ENCODE data around the gene SHROOM3.

The SHROOM3 gene

DNA sequence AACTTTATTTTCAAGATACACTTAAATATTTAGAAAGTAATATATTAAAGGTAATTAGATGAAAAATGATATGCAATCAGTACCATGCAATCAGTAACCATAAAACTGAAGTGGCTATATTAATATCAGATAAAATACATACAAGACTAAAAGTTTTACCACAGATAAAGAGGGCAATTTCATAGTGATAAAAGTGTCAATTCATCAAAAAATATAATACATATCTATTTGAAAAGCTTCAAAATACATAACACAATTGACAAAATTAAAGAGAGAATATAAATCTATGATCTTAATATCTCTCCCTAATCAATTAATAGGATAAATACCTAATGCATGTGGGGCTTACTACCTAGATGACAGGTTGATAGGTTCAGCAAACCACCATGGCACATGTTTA lies 357.4 kb downstream of the SHROOM3 start:
- DNase-seq, result no peak

DNA sequence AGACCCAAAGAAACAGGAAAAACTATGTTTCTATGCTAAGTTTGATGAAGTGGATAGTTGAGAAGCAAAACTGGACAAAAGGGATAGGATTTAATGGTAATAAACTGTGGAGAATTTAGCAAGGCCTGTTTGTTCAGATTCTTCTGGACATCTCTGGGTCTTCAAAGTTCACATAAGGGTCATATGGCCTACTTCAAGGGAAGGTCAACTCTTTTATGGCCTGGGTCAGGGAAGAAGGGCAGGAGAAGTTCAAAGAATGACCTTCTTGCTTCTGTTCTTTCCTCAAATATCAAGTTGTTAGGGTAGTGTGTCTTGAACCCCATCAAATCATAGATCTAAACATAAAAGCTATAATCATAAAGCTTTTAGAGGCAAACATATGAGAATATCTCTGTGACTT lies 360.2 kb downstream of the SHROOM3 start:
- DNase-seq, result no peak

DNA sequence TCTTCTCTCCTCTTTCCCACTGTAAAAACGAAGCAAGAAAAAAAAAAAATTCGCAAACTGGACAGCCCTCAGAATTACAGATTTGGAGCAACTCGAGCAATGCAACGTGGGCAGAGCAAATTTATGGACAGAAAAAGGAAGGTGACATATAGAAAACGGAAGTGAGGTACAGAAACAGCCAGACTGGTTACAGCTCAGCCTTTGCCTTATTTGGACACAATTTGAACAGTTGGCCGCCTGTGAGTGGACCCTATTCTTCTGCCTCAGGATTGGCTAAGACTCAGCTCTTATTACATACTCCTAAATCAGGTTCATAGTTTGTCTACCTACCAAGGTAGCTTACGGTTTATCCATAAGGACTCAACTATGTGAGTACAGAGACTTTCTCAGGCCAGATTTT lies 364.1 kb downstream of the SHROOM3 start:
- DNase-seq, result no peak

DNA sequence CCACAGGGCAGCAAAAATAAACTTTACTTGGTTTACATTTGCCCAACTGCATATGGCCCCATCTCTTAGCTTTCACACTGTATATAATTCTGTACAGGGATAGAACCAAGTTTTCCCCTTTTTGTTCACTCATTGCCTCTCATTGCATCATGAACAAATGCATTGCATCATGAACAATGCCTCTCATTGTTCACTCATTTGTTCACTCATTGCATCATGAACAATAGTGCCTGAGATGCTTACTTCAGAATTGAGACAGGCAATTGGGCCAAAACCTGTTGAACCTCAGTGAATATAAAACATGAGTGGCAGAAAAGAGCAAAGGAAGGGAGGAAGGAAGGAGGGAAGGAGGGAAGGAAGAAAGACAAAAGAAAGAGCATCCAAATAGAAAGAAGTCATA lies 364.7 kb downstream of the SHROOM3 start:
- DNase-seq, result no peak

DNA sequence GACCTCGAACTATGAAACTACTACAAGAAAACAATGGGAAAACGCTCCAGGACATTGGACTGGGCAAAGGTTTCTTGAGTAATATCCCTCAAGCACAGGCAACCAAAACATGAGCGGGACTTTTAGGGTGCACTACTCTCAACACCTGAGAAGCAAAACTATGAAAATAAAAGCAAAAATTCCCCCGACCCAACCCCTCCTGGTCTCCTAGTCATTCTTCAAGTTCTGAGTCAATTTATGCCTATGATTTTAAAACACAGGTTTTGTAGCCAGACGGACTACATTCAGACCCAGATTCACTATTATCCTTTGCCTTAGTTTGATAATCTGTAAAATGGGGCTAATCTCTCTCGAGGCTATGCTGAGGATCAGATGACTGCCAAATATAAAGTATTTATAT lies 365.9 kb downstream of the SHROOM3 start:
- DNase-seq, result no peak

DNA sequence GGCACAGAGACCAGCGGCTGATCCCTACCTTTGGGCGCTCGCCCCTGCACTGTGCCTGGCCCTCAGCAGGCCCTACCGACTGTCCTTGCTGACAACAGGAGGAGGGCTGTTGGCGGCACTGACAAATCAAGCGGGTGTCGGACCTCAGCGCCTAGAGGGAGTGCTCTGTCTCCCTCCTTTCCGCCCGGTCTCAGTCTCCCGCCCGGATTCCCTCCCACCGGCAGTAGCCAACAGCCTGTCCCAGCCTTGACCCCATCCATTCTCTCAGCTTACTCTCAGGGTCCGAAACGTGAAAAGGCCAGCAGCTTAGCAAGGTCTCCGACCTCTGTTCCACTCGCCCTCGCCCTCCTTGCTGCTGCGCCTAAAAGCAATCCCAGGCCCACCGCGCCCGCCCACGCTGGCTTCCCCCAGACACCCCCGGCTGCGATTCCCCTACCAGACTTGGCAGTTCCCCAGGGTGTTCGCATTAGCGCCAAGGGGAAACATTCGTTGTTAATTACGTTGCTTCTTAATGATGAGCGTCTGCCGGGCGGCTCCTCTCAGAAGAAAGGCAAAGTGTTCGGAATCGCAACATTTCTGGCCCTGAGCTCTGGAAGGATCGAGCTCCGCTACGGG lies 366.7 kb downstream of the SHROOM3 start:
- no peak for DNase-seq

DNA sequence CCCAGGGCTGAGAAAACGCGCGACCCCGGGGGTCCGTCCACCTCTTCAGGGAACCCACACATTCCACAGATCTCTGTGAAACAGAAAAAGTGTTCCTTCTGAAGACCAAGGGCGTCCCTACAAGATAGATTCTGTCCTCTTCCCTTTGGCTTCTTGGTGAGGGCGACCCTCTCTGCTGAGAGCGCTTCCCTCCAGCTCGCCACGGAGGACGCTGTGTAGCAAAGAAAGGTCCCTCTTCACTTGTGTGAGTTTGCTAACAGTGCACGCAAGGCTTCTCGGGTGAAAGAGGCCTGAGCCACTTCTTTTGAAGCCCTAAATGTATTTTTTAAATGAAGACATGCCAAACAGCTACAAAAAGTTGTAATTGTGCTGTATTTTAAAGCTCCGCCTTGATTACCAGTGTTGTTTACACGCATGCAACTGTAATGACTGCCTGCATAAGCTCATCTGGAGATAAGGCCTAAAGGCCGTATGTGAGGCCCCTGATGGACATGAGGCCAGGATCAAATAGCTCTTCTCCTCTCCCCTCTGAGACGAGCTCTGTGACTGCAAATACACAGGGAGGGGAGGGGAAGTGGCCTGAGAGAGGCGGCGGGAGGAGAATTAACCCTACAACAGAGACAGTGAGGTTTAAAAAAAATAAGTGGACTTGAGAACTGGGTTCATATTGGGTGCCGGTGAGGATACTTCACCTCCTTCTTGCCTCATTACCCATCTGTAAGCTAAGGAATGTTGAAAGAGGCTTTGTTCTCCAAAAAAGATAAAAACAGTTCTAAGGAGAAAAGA lies 367.4 kb downstream of the SHROOM3 start:
- no peak for DNase-seq

DNA sequence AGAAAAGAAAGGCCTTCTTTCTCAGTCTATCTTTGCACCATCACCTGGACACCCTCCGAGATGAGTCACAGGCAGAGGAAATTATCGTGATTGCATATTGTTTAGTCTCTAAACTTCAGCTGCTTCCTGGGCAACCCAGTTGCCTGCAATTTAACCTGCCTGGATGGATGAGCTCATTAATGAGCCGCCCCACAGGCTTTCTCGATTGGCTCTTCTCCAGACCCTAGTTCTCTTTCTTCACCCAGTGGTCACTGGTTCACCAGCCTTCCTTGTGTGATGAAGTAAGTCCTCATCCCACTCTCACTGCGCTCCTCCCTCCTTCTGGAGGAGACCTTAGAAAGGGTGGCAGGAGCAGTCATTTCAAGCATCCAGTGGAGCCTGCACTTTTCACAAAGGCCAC lies 368.5 kb downstream of the SHROOM3 start:
- no peak for DNase-seq

DNA sequence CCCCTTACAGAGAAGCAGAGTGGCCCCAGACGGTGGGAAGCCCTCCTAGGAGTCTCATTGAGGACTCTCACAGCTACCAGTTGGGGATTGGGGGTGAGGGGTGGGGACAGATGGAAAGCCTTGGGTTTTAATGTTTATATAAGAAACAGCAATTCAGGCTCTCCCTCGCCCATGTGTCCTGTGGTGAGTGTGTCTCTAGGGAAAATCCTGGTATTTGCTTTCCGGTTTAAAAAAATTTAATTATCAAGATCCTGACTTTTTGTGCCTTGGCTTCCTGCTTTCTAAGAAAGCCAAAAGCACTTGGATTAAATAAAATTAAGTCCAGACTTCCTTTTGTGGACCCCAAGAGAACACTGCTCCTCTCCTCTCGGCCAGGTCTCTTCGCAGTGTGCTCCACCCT lies 369.1 kb downstream of the SHROOM3 start:
- no peak for DNase-seq

DNA sequence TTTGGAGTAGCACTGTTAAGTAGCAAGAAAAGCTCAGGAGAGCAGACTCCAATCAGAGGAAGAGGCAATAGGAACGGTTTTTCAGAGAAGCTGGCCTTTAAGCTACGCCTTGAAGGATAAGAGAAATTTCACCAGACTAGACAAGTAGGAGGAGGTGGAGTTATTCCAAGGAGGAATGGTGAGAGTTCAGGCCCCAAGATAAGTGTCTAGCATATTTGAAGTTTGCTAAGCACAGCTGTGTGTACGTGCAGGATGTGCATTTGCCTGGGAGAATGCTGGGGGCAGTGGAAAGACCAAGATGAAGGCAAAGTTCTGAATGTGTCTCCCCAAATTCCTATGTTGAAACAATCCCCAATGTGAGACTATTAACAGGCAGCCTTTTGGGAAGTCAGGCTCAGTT lies 371.3 kb downstream of the SHROOM3 start:
- DNase-seq, result no peak

DNA sequence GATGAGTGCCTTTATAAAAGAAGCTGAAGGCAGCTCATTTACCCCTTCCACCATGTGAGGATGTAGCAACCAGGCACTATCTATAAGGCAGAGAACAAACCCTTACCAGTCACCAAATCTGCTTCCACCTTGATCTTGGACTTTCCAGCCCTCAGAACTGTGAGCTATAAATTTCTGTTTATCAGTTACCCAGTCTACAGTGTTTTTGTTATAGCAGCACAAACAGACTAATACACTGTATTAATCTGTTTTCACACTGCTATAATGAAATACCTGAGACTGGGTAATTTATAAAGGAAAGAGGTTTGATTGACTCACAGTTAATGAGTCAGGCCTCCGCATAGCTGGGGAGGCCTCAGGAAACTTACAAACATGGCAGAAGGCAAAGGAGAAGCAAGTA lies 371.7 kb downstream of the SHROOM3 start:
- DNase-seq, result no peak

DNA sequence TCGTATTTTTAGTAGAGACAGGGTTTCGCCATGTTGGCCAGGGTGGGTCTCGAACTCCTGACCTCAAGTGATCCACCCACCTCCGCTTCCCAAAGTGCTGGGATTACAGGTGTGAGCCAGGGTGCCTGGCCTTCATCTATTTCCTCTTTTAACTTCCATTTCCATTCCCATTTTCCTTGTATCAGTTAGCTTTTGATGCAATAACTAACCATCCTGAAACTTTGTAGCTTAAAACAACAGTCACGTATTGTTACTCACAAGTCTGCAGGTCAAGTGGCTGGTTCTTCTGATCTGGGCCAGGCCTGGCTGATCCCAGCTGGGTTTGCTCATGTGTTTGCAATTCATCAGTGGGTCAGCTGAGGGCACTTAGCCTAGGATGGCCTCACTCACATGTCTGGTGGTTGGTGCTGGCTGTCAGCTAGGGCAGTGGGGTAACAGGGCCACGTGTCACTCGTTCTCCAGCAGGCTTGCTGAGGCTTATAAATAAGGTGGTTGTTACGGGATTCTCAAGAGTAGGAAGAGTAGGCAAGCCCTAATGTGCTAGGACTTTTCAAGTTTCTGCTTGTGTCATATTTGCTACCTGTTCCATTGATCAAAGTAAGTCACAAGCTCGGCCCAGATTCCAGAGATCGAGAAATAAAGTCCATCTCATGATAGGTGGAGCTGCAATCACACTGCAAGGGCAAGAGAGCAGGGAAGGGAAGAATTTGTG lies 374.7 kb downstream of the SHROOM3 start:
- no peak for DNase-seq

DNA sequence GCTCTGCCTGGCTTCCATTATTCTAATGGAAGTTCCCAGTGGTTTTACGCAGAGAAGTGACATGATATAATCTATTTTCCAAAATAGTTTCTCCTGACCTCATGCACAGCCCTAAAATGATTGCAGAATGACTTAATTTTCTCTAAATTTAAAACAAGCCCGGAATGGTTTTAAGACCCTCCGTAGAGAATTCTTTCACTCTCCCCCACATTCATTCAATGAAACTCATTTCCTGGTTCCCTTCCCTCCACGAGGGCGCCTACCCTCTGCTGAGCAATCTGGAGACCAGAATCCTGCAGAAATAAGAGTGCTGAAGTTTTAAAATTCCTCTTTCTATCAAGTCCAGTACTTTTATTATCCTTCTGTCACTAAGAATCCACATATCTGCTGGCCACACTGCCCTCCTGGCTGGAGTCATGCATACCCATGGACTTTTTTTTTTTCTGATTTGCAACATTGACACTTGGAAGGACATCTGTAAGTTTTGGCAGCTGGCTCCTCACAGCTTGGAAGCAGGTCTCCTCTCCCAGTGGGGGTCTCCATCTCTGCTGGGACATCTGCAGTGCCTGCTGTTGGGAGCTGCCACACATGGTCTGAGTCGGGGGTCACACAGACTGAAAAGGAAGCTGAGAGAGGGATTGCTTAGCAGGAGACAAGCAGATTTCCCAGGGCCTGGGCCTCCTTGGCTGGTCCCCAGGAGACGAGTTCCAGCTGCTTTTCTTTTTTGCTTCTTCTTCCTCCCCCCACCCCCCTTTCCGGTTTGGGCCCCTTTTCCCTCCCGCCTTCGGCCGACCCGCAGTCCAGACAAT lies 376.8 kb downstream of the SHROOM3 start:
- DNase-seq, result no peak

DNA sequence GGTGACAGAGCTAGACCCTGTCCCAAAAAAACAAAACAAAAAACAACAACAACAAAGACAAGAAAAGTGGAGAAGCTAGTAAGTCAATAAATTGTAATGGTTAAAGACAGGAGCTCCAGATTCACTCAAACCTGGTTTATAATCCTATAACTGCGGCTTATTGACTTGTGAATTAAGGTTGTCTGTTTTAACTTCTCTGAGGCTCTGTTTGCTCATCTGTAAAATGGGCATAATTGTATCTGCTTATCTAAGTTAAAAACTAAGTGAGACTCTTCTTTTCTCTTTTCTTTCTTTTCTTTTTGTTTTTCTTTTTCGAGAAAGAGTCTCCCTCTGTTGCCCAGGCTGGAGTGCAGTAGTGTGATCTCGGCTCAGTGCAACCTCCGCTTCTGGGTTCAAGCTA lies 378.0 kb downstream of the SHROOM3 start:
- no peak for DNase-seq

DNA sequence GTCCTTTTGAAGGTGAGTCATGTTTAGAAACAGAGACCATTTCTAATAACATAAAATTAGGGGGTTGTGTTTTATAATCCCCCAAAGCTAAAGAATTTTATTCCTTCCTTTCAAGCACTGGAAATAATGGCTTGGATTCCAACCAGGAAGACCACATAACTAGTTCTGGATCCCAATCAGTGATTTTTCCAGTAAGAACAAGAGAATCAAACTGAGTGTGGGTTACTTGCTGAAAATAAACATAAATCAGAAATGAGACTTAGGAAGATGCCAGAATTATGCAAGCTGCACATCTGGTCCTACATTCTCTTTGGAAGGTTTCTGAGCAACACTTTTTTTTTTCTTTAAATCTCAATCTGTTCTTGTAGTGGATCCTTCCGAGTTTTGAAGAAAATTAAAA lies 386.6 kb downstream of the SHROOM3 start:
- no peak for DNase-seq

DNA sequence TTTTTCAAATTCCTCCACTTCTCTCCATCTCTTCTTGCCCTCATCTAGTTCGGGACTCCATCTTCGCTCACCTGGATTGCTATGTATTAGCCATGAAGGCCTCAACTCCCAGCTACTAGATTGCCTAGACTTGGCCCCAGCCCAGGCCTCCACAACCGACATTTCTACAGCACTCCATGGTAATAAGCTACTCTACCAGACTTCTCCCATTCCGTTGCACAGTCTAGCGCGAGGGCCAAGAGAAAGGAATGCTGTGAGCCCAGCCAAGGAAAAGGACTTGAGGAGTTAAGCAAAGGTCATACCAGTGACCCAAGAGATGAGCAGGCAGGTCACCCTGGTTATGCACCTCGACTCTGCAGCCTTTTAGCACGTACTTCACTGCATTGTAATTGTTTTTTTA lies 387.3 kb downstream of the SHROOM3 start:
- DNase-seq, result no peak

DNA sequence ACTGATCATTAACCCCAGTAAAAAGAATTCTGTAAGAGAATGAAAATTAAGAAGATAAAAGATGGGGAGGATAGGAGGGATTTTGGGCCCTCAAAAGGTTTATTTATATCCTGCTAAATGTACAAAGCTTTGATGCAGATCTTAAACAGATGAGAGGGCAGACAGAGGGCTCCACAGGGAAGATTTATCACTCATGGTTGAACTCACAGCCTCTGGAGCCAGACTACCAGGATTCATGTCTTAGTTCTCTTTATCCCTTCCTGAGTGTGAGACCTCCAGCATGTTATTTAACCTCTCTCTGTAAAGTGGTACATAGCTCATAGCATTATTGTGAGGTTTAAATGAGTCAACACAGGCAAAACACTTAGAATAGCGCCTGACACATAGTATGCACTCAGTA lies 388.5 kb downstream of the SHROOM3 start:
- DNase-seq, result no peak

DNA sequence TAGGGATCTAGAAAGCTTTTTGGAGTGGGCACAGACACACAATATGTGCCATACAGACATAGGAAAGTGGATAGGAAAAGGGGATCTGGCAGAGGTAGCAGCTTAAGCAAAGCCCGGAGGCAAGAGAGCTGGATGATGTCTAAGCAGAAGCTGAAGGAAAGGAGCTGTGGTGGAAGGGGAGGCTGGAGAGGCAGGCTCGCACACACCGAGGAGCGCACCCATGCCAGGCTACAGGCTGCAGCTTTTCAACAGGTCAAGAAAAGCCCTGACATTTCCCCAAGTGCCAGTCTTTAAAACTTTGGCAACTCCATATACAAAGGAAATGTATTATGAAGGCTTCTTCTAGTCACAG lies 395.6 kb downstream of the SHROOM3 start:
- no peak for DNase-seq

DNA sequence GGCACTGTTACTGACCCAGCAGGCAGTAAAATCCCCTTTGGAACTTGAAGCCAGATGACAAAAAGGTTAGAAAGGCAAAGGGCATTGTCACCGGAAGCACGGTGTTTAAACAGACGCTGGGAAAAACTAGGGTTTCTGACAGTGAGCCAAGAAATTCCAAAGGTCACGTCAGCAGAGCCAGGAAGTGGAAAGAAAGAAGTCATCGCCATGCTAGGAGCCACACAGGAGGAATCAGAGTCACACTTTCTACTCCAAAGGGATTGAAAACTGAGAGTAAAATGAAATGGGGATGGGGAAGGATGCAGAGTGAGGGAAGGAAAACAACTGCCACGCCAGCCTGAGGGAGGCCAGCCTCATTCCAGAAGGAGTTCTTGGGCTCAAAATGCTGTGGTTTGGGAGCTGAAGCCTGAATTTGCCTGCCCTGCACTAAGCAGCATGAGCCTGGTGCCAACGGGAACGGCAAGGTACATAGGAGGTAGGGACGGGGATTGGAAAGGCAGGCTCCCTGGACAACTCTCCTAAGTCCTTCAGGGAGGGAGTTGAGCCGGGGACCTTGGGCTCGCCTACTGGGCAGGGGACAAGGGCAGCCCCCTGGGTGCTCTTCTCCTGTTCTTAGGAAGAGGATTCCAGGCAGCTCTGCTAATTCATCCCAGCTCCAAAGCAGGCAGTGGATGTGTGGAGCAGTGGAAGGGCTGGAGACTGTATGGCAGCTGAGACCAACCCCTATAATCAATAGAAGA lies 396.1 kb downstream of the SHROOM3 start:
- DNase-seq, result no peak

DNA sequence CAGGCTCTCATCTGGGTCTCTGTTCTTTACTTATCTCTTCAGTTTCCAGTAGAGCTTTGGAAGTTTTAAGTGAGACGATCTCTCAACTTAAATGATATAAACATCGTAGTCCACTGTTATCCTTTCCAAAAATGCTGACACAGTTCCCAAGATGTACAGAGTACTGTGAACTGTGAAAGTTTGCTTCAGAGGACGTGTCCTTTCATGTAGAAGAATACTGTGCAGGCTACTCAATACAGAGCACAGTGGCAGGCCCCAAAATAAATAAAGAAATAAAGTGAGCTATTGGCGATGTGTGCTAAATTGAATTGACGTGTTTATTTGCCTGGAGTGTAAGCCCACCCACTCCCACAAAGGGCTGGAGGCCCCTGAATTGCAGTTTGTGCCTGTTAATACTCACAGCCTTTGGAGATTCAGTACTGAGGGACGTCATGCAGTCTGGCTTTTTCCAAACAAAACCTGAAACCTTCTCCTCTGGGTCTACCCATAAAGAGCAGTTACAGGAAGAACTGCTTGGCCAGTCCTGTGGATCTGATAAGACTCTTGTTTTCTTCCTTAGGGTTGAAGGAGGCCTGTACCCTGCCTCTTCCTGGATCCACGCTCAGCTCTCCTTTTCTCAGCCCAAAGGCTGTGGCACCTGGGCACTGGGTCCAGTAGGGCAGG lies 396.8 kb downstream of the SHROOM3 start:
- DNase-seq, result no peak

All from NCI-H1092 treated with DMSO at 0.1 percent for 48 hours (cell line).